M059J (cell line): ENCODE measurements around the gene MUSK. TPM values are rescaled to one million over a fixed set of nuclear protein-coding genes. Genes with fewer than 3 reads are reported as not detected.
"Not testable (repeated sequence)": the region's sequence is repeated elsewhere in the genome, so short reads cannot be mapped to it uniquely, and the experiment has no call there.

Experiments
- DNase-seq: peaks from one replicate; pipeline ENCODE4 v3.0.0-alpha.2; 2012; ENCODE audit warnings: low read depth
- total RNA-seq: library from RNA; depleted of rRNA; stranded (reverse); fragments of >200 nt; shearing (Covaris generic); gene quantifications from 2 replicates; pipeline ENCODE4 v1.2.3, GENCODE V29; 2014

Gene MUSK
- total RNA-seq, 1 experiment from 2014 or later, result 0.59 TPM

GRCh38 chr9:110809038-110809595 is 140.5 kb downstream of the MUSK start:
- peak; percentile 73 for DNase-seq

GRCh38 chr9:110810262-110810976 is 141.8 kb downstream of the MUSK start:
- no peak for DNase-seq

GRCh38 chr9:110812886-110813285 is 144.3 kb downstream of the MUSK start:
- DNase-seq, result no peak

DNA sequence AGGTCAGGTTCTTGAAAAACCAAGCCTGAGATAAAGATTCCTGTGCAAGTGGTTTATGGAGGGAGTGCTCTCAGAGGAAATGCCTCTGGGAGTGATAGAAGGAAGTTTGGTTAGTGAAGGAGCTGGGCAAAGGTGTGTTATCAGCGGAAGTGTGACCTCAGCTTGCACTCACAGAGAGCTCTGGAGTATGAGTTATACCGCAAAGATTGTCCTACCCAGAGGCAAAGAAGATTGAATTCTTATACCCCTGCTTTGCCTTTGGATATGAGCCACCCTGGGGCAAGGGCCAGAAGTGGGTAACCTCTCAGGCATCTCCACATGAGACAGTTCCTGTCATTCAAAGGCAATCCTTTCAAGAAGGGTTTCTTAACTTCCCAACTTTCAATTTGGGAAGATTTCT is 145.6 kb downstream of the MUSK start:
- peak; percentile 92 for DNase-seq

- no peak for DNase-seq
Measured at GRCh38 chr9:110815361-110815760, 146.8 kb downstream of the MUSK start.

DNA sequence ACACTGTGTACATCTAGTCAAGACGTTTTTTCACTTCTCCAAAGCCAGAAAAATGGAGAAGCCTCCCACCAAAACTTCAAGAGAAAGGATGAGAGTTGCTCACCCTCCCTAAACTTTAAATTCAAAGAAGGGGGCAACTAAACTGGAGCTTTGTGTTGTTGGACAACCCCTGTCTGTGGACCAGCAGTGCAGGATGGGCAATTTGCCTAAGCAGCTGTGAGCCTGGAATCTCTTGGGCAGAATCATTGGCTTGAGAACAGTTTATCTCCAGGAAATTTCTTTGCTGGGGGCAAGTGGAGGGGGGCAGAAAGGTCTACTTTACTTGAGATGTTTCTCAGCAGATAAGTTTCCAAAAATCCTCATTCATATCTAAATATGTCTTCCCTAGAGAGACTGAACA is 151.8 kb downstream of the MUSK start:
- no peak for DNase-seq

- no peak for DNase-seq
Measured at GRCh38 chr9:110821064-110821463, 152.5 kb downstream of the MUSK start.

DNA sequence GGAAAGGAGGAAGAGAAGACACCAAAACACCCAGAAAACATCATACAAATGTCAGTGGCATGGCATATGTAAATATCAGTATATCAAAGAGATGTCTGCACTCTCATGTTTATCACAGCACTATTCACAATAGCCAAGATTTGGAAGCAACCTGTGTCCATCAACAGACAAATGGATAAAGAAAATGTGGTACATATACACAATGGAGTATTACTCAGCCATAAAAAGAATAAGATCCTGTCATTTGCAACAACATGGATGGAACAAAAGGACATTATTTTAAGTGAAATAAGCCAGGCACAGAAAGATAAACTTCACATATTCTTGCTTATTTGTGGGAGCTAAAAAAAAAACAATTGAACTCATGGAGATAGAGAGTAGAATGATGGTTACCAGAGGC is 156.5 kb downstream of the MUSK start:
- DNase-seq, result not testable (repeated sequence)

DNA sequence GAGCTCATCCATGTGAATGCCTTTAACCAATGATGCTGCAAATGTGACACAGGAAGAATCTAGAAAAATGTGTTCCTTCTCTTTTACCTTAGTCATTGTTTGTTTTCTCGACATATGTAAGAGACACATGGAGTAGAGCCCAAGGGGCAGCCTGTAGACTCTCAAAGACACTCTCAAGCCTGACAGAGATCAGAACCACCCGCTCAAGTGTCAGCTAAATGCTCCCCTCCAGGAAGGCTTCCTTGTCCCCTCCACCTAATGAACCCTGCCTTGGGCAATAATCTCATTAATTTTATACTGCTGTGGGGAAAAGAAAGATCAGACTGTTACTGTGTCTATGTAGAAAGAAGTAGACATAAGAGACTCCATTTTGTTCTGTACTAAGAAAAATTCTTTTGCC is 157.4 kb downstream of the MUSK start:
- no peak for DNase-seq

GRCh38 chr9:110826400-110826799 is 157.8 kb downstream of the MUSK start:
- not testable (repeated sequence) for DNase-seq

DNA sequence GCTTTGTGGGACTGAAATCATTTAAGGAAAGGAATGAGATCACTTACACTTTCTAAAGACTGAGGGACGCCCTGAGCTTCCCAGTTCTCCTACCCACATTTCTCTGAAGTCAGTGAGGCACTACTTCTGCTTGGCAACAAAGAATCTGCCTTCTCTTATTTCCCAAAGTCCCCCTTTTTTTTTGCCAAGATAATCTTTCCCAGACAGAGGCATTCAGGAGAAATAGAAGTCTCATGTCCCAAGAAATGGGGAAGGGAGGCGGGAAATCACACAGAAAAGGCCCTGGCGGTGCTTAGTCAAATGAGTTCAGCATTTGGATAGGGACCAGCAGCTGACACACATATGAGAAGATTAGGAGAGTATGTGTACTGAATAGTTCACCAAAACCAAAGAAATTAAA is 159.7 kb downstream of the MUSK start:
- DNase-seq, result peak; percentile 43

GRCh38 chr9:110830495-110830894 is 161.9 kb downstream of the MUSK start:
- no peak for DNase-seq

- no peak for DNase-seq
Measured at GRCh38 chr9:110832926-110833325, 164.3 kb downstream of the MUSK start.

DNA sequence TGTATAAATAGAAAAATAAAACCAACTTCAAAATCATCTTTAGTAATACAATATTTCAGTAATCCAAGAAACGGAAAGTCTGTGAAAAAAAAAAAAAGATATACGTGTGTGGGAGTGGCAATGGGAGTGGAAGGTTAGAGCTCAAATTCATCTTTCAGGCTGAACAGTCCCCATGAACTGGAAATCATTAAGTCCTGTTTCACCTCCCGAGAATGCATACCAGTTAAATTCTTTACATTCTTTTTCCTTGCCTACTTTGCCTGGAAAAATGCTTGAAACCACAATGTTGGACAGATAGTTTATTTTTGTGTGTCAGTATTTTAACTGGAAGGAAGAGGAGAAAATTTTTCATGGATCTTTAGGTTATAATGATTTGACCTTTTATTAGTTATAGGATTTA is 166.8 kb downstream of the MUSK start:
- peak; percentile 95 for DNase-seq

DNA sequence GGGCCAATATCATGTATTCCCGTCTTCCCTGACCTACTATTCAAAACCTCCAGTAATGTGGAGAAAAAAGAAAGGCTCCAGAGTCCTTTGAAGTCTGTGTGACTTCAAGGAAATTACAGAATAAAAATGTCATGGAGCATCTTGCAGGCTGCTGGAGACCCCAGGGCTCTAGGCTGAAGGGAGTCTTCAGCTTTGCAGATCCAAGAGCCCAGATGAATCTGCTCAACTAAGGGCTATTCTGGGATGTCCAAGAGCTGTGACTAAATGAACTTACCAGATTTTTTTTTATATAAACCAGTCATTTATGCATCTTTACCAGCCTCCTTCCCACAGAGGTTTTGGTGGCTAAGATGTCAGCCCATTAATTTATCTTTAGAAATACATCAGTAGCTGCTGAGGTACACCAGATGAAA is 167.3 kb downstream of the MUSK start:
- peak; percentile 84 for DNase-seq

DNA sequence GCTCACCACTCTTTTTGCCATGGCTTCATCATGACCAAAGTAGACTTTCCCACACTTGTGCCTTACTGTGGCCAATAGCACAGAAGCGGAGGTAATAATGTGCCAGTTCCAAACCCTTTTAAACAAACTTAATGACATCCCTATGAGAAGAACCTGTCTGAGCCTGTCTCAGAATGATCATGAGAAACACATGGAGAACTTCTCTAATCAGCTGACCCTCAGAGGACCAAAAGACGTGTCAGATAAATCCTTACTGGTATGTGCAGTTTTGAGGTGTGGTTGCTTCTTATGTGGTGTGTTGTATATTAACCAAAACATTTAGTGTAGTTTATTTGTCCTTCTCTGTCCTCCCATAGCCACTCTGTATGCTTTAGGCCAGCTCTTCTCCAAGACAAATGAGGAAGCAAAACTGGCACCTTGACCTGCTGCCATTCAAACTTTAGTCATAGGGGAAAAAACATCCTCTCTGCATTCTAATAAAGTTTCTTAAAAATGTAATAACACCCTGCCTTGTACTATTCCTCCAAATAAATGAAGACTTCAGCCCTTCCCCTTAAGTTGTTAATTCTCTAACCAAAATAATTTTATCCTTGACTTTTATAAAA is 168.9 kb downstream of the MUSK start:
- DNase-seq, result no peak

DNA sequence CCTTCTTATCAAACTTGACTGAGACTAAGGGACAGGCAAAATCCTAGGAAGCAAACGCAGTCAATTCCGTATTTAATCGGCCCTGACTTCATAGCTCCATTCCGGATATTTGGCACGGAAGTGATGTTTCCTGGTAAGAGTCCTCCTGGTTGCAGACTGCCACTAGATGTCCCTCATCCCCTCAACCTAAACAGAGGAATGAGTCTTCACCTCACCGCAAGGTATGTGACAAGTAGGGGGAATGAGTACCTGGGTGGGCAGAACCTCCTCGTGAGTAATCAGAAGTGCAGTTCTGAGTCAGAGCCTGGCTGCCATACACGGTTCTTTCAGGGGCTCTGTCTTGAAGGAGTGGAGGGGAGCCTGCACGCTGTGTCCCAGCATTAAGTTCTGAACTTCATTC is 173.6 kb downstream of the MUSK start:
- peak; percentile 44 for DNase-seq

GRCh38 chr9:110842986-110843385 is 174.4 kb downstream of the MUSK start:
- no peak for DNase-seq

GRCh38 chr9:110844121-110844520 is 175.5 kb downstream of the MUSK start:
- DNase-seq, result no peak

DNA sequence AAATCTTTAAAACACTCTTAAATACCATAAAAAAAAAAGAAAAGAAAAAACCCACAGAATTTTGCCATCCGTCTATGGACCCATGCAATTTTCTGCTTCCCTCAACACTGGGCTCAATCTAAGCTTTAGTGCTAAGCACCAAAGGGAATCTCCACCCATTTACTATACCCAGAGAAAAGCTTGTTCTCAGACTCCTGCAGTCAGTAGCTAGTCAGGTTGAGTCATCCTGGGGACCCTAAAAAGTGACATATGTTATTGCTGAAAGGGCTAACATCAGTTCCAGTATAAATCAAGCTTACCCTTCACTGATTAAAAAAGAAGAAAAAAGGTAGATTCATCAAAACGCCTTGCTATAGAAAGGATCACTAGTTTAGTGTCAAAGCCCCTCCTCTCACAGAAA is 177.6 kb downstream of the MUSK start:
- no peak for DNase-seq

DNA sequence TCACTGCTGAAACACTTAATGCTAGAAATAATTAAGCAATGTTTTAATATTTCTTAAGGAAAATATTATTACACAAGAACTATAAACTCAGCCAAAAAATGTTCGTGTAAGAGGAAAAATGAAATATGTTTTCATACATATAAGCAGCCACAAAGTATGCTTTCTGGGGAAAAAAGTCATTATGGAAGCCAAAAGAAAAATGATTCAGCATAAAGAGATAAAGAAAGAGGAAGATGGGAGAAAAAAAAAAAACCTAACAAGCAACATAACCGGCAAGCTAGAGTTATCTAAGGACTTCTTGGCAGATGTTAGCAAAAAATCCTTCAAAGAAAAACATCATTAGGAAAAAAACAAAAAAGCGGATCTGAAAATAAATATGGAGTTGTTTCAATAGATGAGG is 179.1 kb downstream of the MUSK start:
- DNase-seq, result no peak

DNA sequence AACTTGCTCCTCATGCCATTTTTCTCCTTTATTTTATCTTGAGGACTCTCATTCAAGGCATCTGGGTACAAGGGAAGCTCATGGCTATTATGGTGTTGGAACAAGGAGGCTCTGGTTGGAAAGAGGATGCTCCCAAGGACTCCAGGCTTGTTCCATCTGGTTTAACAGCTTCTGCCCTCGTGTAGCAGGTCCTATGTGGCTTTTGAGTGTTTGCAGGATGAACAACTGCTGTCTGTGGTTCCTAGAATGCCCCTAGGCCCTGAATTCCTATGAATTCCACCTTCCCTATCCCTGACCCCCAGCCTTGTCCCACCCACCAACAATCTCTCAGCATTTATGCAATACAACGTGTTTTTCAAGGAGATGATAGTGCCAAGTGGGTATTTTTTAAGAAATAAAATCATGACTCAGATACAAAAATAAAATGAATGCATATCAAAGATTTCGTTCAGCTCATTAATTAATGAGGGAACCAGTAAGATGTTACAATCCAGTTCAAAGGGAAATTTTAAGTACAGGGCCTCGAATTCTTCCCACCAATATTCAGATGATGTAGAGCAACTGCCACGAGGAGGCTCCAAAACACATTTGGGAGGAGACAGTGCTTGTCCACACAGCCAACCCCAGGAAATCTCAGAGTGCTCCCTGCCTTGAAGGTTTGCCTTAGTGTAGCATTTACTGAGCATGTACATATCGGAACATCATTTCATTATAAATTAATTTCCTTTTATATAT is 182.0 kb downstream of the MUSK start:
- peak; percentile 29 for DNase-seq
